MCF 10A (cell line): Measurements from ENCODE around the gene SERINC3. TPM values are rescaled to one million over a fixed set of nuclear protein-coding genes. Genes with fewer than 3 reads are reported as not detected.

Source experiments
- BruUV-seq: library from RNA; stranded (reverse); fragments of 400-500 nt; replicated peaks from 2 replicates; lab custom pipeline; 2021; lab: Mats Ljungman, UMichigan
- CTCF ChIA-PET: fragments of 300-600 bp; sonication (Branson Sonifier 250); formaldehyde crosslinking; extraction: SDS; loops from one replicate; lab custom pipeline; 2021; ENCODE audit warnings: antibody characterized with exemption, inconsistent platforms; lab: Yijun Ruan, JAX
- POLR2A ChIA-PET: fragments of 300-600, 350-650 bp; sonication (Branson Sonifier 250); formaldehyde crosslinking; extraction: SDS; loops from one replicate; lab custom pipeline; 2020; ENCODE audit warnings: antibody characterized with exemption, inconsistent platforms; lab: Yijun Ruan, JAX
- DNase-seq: peaks from one replicate; pipeline ENCODE4 v3.0.0-alpha.2; 2018; ENCODE audit not compliant: unreplicated experiment
- H3K27ac Mint-ChIP-seq: one replicate; pipeline ENCODE4 v1.8.0; 2022; ENCODE audit warnings: mild to moderate bottlenecking, low read depth, mixed read lengths; ENCODE audit not compliant: unreplicated experiment
- H3K27me3 Mint-ChIP-seq: one replicate; pipeline ENCODE4 v1.8.0; 2022; ENCODE audit warnings: mixed read lengths; ENCODE audit not compliant: insufficient read depth, unreplicated experiment
- H3K36me3 Mint-ChIP-seq: one replicate; pipeline ENCODE4 v1.8.0; 2022; ENCODE audit warnings: mild to moderate bottlenecking, moderate library complexity, mixed read lengths; ENCODE audit not compliant: insufficient read depth, unreplicated experiment
- H3K4me1 Mint-ChIP-seq: one replicate; pipeline ENCODE4 v1.8.0; 2022; ENCODE audit warnings: mixed read lengths; ENCODE audit not compliant: insufficient read depth, unreplicated experiment
- H3K4me3 Mint-ChIP-seq: one replicate; pipeline ENCODE4 v1.8.0; 2022; ENCODE audit warnings: mild to moderate bottlenecking, moderate library complexity, mixed read lengths; ENCODE audit not compliant: unreplicated experiment
- H3K9me3 Mint-ChIP-seq: one replicate; pipeline ENCODE4 v1.8.0; 2022; ENCODE audit warnings: mixed read lengths; ENCODE audit not compliant: unreplicated experiment
- intact Hi-C: fragments of 100-400 bp; cut with micrococcal nuclease; formaldehyde crosslinking; loops from 2 replicates; pipeline ENCODE4 v1.14.1; 2022
- total RNA-seq: library from RNA; stranded (reverse); gene quantifications from 2 replicates; pipeline ENCODE4 v1.2.3, GENCODE V29; 2022
- TF ChIP-seq, protein P1 (sequence below): fragments of 200-600 bp; IDR thresholded peaks from one replicate; pipeline ENCODE4 v1.8.0; 2022; ENCODE audit warnings: antibody characterized with exemption, mild to moderate bottlenecking; ENCODE audit not compliant: unreplicated experiment

SERINC3 gene
- total RNA-seq, 1 experiment from 2014 or later: 104 TPM

DNA sequence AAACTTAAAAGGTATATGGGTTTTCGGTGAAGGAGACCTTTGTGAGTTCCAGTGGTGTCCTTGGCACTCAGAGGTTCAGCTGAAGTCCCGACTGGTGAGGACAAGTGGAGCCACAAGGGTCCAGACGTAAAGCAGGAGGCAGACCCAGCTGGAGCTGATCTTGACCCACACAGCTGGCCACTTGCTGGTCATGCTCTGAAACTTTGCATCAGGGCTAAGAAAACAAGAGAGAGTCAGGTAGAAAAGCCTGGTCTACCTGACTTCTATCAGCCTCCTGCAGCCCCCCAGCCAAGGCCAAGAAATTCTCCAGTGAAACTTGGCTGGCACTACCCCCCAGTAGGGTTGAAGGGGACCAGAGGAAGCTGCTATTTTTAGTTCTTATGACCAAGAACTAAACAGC lies 21.6 kb downstream of the SERINC3 start:
- peaks cover 33% of the 10 kb centered on the region for H3K4me1 Mint-ChIP-seq
- BruUV-seq: no TSS peak
- TF ChIP-seq, protein P1, sequence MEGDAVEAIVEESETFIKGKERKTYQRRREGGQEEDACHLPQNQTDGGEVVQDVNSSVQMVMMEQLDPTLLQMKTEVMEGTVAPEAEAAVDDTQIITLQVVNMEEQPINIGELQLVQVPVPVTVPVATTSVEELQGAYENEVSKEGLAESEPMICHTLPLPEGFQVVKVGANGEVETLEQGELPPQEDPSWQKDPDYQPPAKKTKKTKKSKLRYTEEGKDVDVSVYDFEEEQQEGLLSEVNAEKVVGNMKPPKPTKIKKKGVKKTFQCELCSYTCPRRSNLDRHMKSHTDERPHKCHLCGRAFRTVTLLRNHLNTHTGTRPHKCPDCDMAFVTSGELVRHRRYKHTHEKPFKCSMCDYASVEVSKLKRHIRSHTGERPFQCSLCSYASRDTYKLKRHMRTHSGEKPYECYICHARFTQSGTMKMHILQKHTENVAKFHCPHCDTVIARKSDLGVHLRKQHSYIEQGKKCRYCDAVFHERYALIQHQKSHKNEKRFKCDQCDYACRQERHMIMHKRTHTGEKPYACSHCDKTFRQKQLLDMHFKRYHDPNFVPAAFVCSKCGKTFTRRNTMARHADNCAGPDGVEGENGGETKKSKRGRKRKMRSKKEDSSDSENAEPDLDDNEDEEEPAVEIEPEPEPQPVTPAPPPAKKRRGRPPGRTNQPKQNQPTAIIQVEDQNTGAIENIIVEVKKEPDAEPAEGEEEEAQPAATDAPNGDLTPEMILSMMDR: no peak
- H3K9me3 Mint-ChIP-seq: no peaks in the 10 kb centered on the region
- ChIA-PET CTCF (interaction anchor here (0.9 to 3.0 kb wide), 3 partner anchors 10 to 110 kb away, joined by 3 to 16 read pairs (median 4); no protein-coding TSS in a partner anchor), POLR2A (interaction anchor here (0.7 to 1.9 kb wide), 9 partner anchors 12 to 915 kb away, joined by 3 to 10 read pairs (median 4); partner anchors contain the start of genes SERINC3 and TTPAL)
- no peaks in the 10 kb centered on the region for H3K27me3 Mint-ChIP-seq
- H3K27ac Mint-ChIP-seq: no peak overlapping the region
- intact Hi-C loops: no loop called here
- DNase-seq: no peak
- peaks cover 87% of the 10 kb centered on the region for H3K36me3 Mint-ChIP-seq
- no peak overlapping the region for H3K4me3 Mint-ChIP-seq

DNA sequence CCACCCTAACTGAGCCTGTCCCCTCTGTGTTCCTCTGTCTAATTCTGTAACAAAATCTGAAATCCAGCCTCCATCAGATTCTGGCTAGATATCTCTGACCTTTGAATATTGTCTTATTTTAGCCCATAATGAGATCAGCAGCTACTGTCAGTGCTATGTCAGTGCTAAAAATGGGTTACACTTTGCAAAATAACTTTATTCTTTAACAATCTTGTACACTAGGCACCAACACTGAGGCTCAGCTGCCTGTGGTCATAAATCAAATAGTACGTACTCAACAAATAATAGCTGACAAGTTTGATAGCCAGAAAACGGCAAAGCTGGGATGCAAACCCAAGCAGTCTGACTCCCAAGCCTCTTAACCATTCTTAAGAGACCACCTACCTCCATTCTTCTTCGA lies 24.1 kb downstream of the SERINC3 start:
- ChIA-PET POLR2A (interaction anchor here (0.8 to 4.7 kb wide), 5 partner anchors 9 to 188 kb away, joined by 3 to 56 read pairs (median 4); partner anchors contain the start of genes SERINC3 and TTPAL), CTCF (interaction anchor here (0.6 to 4.0 kb wide), 6 partner anchors 22 to 279 kb away, joined by 3 to 19 read pairs (median 4); no protein-coding TSS in a partner anchor)
- Mint-ChIP-seq H3K36me3 (peaks cover 84% of the 10 kb centered on the region), H3K9me3 (no peaks in the 10 kb centered on the region), H3K4me1 (peaks cover 42% of the 10 kb centered on the region), H3K27ac (peak overlapping the region; percentile 84), H3K4me3 (no peak overlapping the region), H3K27me3 (no peaks in the 10 kb centered on the region)
- no peak for DNase-seq
- intact Hi-C loops: loop anchor here (2.0 kb wide), 1 partner anchor 25 kb away; the partner anchor contains the start of gene SERINC3
- TF ChIP-seq, protein P1: no peak
- no TSS peak for BruUV-seq

DNA sequence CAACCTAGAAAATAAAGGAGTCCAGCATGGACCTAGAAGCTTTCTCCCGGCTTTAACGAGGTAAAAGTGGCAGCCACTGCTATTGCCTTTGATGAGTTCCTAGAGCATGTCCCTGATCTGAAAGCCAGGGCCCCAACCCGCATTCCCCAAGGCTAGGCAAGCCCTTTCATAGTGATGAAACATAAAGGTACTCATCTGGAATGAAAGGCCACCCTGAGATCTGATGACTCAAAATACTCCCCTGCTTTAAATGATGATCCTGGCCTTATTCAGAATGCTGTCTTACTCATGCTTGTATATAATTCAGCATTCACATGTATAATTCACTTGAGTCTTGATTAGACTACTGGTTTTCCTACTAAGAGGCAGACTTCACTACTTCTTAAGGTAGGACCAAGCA lies 24.9 kb downstream of the SERINC3 start:
- BruUV-seq: no TSS peak
- TF ChIP-seq, protein P1: no peak
- H3K27ac Mint-ChIP-seq: peak overlapping the region; percentile 84
- no peak overlapping the region for H3K4me3 Mint-ChIP-seq
- POLR2A ChIA-PET: interaction anchor here (1.0 to 4.7 kb wide), 7 partner anchors 9 to 112 kb away, joined by 3 to 56 read pairs (median 12); partner anchors contain the start of genes SERINC3 and TTPAL
- peaks cover 42% of the 10 kb centered on the region for H3K4me1 Mint-ChIP-seq
- peaks cover 85% of the 10 kb centered on the region for H3K36me3 Mint-ChIP-seq
- H3K9me3 Mint-ChIP-seq: no peaks in the 10 kb centered on the region
- no peaks in the 10 kb centered on the region for H3K27me3 Mint-ChIP-seq
- intact Hi-C loops: loop anchor here (2.0 kb wide), 1 partner anchor 26 kb away; the partner anchor contains the start of gene SERINC3
- DNase-seq: peak; percentile 85
- CTCF ChIA-PET: interaction anchor here (4.0 kb wide), 1 partner anchor 113 kb away, joined by 19 read pairs; no protein-coding TSS in a partner anchor

DNA sequence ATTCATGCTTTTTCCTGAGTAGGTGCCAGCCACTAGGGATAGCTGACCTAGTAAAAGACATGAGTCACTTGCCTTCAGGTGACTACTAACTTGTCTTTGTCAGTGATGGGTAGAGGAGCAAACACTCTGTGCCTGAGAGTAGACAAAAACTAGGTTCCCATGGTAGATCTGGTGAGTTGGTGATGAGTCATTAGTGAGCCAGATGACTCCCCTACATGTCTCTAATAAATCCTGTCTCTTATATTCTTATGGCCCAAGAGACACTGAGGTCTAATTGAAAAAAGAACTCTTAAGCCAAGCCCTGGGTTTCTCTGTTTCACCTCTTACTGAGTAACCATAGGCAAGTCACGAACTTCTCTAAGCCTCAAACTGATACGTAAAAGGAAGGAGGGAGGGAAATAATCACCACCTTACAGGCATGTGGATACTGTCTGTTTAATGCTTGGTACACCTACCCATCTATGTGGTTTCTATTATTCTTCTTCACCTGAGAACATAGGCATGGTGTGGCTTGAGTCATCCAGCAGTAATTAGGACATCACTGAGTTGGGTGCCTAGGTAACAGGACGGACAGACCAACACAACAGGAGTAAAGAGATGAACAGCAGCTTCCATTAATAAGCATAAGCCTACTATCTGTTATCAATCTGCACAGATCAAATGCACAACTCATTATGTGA lies 25.9 kb downstream of the SERINC3 start:
- TF ChIP-seq, protein P1: no peak
- CTCF ChIA-PET: interaction anchor here (0.8 to 4.0 kb wide), 5 partner anchors 15 to 279 kb away, joined by 3 to 19 read pairs (median 5); no protein-coding TSS in a partner anchor
- Mint-ChIP-seq H3K36me3 (peaks cover 85% of the 10 kb centered on the region), H3K4me3 (peak overlapping the region; percentile 26), H3K4me1 (peaks cover 47% of the 10 kb centered on the region), H3K27me3 (no peaks in the 10 kb centered on the region), H3K27ac (peak overlapping the region; percentile 84), H3K9me3 (no peaks in the 10 kb centered on the region)
- intact Hi-C loops: loop anchor here (2.0 kb wide), 1 partner anchor 27 kb away; the partner anchor contains the start of gene SERINC3
- POLR2A ChIA-PET: interaction anchor here (0.5 to 4.7 kb wide), 24 partner anchors 8 to 287 kb away, joined by 3 to 56 read pairs (median 4); partner anchors contain the start of genes SERINC3 and TTPAL
- peak; percentile 95 for DNase-seq
- no TSS peak for BruUV-seq
